Astrocyte of the spinal cord (primary cell): ENCODE results near the gene ZNF407.

Source experiments
- DNase-seq: peaks from one replicate; pipeline ENCODE4 v3.0.0; 2011; ENCODE audit warnings: low read depth, low spot score
- H3K4me3 ChIP-seq: 2 replicates; pipeline ENCODE4 v1.5.1; 2011; ENCODE audit warnings: low read depth, mild to moderate bottlenecking, low read length, moderate library complexity
- in situ Hi-C: cut with HindIII; loops from 2 replicates; pipeline ENCODE4 v1.10.0; 2017; ENCODE audit warnings: low sequenced_read_pairs
- TF ChIP-seq, protein P1 (sequence below): IDR thresholded peaks from 2 replicates; pipeline ENCODE4 v1.5.1; 2012; ENCODE audit warnings: low read depth, mild to moderate bottlenecking, low read length, inconsistent platforms

ZNF407 gene

DNA sequence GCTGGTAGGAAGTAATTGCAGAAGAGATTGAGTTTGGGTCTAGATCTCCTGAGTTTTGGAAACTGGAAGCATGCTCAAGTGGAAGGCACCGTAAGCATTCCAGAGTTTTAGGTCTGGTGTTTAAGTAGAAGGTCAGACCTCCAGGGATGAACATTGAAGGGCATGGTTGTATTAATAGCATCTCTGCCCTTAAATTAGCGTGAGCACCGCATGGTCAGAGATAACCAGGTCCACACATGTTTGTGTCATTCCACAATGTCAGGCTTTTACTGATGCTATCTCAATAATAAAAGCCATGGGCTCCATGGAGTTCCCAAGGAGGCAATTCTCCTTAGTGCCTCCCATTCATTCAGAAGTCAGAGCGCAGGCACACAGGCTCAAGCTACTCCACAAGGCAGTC lies 28.3 kb upstream of the ZNF407 start:
- no peak overlapping the region for H3K4me3 ChIP-seq
- DNase-seq, result no peak
- TF ChIP-seq, protein P1, sequence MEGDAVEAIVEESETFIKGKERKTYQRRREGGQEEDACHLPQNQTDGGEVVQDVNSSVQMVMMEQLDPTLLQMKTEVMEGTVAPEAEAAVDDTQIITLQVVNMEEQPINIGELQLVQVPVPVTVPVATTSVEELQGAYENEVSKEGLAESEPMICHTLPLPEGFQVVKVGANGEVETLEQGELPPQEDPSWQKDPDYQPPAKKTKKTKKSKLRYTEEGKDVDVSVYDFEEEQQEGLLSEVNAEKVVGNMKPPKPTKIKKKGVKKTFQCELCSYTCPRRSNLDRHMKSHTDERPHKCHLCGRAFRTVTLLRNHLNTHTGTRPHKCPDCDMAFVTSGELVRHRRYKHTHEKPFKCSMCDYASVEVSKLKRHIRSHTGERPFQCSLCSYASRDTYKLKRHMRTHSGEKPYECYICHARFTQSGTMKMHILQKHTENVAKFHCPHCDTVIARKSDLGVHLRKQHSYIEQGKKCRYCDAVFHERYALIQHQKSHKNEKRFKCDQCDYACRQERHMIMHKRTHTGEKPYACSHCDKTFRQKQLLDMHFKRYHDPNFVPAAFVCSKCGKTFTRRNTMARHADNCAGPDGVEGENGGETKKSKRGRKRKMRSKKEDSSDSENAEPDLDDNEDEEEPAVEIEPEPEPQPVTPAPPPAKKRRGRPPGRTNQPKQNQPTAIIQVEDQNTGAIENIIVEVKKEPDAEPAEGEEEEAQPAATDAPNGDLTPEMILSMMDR, result no peak
- in situ Hi-C loops, result no loop called here

DNA sequence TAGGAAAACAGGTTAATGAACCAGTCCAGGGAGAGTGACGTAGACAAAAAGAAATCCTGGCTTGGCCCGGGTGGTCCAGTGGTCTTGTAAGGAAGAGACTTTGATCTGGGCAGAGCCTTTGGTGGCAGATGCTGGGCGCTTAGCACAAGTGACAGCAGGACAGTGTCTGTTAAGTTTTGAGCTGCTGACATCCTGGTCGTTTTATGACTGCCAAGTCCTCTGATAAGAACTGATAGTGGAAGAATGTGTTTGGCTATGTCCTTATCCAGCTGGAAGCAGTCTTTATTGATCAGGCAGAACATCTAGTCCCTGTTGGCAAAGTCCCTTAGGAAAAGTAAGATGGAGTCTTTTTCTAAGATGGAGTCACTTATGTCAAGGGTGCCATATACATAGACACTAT lies 27.4 kb upstream of the ZNF407 start:
- in situ Hi-C loops, result no loop called here
- TF ChIP-seq, protein P1, result no peak
- DNase-seq, result no peak
- H3K4me3 ChIP-seq, result no peak overlapping the region

DNA sequence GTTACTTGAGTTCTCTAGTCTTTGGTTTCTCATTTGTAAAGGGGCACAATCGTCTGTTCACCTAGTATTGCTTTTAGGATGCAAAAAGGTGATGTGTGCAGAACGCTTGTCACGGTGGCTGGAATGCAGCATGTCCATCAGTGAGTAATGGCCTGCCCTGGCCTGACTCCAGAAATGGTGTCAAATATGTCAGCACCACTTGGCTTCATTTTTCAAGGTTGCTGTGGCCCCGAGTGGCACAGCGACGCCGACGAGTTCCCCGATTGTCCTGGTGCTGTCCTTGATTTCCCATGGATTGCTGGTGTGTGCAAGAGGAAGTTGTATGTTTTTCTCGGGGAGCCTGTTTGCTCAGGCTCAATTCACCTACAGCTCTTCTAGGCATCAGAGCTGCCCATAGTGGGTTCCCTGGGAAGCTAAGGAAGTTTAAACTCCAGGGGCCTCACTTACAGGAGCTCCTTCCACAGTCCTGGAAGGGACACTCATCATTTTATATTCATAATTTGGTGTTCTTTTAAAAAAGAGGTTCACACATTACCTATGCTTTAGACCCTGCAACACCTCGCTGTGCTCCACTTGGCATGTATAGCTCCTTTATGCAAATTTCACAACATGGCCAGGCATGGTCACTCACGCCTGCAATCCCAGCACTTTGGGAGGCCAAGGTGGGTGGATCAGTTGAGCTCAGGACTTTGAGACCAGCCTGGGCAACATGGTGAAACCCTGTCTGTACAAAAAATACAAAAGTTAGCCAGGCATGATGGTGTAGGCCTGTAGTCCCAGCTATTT lies 25.6 kb upstream of the ZNF407 start:
- DNase-seq, result no peak
- no peak overlapping the region for H3K4me3 ChIP-seq
- in situ Hi-C loops, result no loop called here
- TF ChIP-seq, protein P1, result no peak

DNA sequence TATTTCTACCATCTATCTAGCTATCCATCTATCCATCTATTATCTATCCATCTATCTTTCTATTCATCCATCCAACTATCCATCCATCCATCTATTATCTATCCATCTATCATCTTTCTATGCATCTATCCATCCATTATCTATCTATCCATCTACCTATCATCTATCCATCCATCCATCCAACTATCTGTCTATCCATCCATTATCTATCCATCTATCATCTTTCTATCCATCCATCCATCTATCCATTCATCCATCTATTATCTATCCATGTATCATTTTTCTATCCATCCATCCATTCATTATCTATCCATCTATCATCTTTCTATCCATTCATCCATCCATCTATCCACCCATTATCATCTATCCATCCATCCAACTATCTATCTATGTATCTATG lies 24.6 kb upstream of the ZNF407 start:
- TF ChIP-seq, protein P1, result no peak
- H3K4me3 ChIP-seq, result no peak overlapping the region
- in situ Hi-C loops, result no loop called here

DNA sequence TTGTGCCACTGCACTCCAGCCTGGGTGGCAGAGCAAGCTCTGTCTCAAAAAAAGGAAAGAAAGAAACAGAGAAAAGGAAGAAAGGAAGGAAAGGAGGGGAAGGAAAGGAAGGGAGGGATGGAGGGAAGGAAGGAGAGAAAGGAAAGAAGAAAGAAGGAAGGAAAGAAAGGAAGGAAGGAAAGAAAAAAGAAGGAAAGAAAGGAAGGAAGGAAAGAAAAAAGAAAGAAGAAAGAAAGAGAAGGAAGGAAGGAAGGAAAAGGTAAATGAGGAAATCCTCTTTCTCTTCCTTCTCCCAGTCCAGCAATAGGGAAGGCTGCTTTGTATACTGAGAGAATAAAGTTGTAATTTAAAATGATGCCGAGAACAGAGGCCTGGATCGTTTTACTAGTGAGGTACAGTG lies 22.8 kb upstream of the ZNF407 start:
- no peak overlapping the region for H3K4me3 ChIP-seq
- in situ Hi-C loops, result no loop called here
- TF ChIP-seq, protein P1, result no peak
- no peak for DNase-seq

More for the DNA sequence above, 24.6 kb upstream of the ZNF407 start:
- no peak for DNase-seq

DNA sequence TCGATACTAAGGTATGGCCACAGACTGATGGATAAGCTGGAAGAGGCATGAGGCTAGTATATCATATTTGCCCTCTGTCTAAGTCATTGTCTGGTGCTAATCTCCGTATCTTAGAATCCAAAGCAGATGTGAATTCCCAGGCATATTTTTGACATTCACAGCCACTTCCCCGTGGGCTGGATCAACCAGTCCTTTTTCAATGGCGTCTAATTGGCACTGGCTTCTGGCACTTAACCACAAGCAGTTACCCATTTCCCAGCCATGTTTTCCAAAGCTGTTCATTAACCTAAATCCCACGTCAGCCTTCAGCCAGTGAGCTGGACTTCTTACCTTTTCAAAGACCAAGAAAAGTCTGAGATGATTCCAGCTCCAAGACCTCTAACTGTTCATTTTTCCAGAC lies 20.7 kb upstream of the ZNF407 start:
- H3K4me3 ChIP-seq, result no peak overlapping the region
- no peak for DNase-seq
- in situ Hi-C loops, result no loop called here
- TF ChIP-seq, protein P1, result no peak
